ENCODE results near the gene CEP57L1. TPM values are rescaled to one million over a fixed set of nuclear protein-coding genes. Genes with fewer than 3 reads are reported as not detected.

Gene CEP57L1
- total RNA-seq, 1 donor from 2014 or later: 16.7 TPM

- no peak for TF ChIP-seq CTCF (IDR thresholded peaks at IDR 0.05; ENCODE audit: insufficient read depth, low read length, poor library complexity, severe bottlenecking)
- no peak overlapping the region for H3K4me3 ChIP-seq (ENCODE audit: low read depth, low read length)
- no peaks in the 10 kb centered on the region for H3K27me3 ChIP-seq (ENCODE audit: control insufficient read depth, insufficient read depth, low read length)
- no peaks in the 10 kb centered on the region for H3K36me3 ChIP-seq (ENCODE audit: control insufficient read depth, insufficient read depth, low read length)
- DNase-seq (ENCODE audit: low read depth): no peak
Measured at GRCh38 chr6:109051301-109052017, 43.8 kb upstream of the CEP57L1 start.

GRCh38 chr6:109052018-109052651, 43.2 kb upstream of the CEP57L1 start:
- no peak overlapping the region for H3K4me3 ChIP-seq (ENCODE audit: low read depth, low read length)
- H3K36me3 ChIP-seq (ENCODE audit: control insufficient read depth, insufficient read depth, low read length): no peaks in the 10 kb centered on the region
- no peaks in the 10 kb centered on the region for H3K27me3 ChIP-seq (ENCODE audit: control insufficient read depth, insufficient read depth, low read length)
- no peak for DNase-seq (ENCODE audit: low read depth)
- no peak for TF ChIP-seq CTCF (IDR thresholded peaks at IDR 0.05; ENCODE audit: insufficient read depth, low read length, poor library complexity, severe bottlenecking)

GRCh38 chr6:109052852-109053251, 42.5 kb upstream of the CEP57L1 start:
- H3K4me3 ChIP-seq (ENCODE audit: low read depth, low read length): no peak overlapping the region
- no peak for DNase-seq (ENCODE audit: low read depth)
- no peak for TF ChIP-seq CTCF (IDR thresholded peaks at IDR 0.05; ENCODE audit: insufficient read depth, low read length, poor library complexity, severe bottlenecking)

GRCh38 chr6:109053336-109053735, 42.0 kb upstream of the CEP57L1 start:
- no peaks in the 10 kb centered on the region for H3K36me3 ChIP-seq (ENCODE audit: control insufficient read depth, insufficient read depth, low read length)
- TF ChIP-seq CTCF (IDR thresholded peaks at IDR 0.05; ENCODE audit: insufficient read depth, low read length, poor library complexity, severe bottlenecking): no peak
- no peak for DNase-seq (ENCODE audit: low read depth)
- no peak overlapping the region for H3K4me3 ChIP-seq (ENCODE audit: low read depth, low read length)
- no peaks in the 10 kb centered on the region for H3K27me3 ChIP-seq (ENCODE audit: control insufficient read depth, insufficient read depth, low read length)

More at GRCh38 chr6:109052852-109053251, 42.5 kb upstream of the CEP57L1 start:
- Histone ChIP-seq H3K27me3 (ENCODE audit: control insufficient read depth, insufficient read depth, low read length) (no peaks in the 10 kb centered on the region), H3K36me3 (ENCODE audit: control insufficient read depth, insufficient read depth, low read length) (no peaks in the 10 kb centered on the region)

GRCh38 chr6:109055771-109056235, 39.5 kb upstream of the CEP57L1 start:
- Histone ChIP-seq H3K4me3 (ENCODE audit: low read depth, low read length) (no peak overlapping the region), H3K36me3 (ENCODE audit: control insufficient read depth, insufficient read depth, low read length) (no peaks in the 10 kb centered on the region), H3K27me3 (ENCODE audit: control insufficient read depth, insufficient read depth, low read length) (no peaks in the 10 kb centered on the region)
- no peak for DNase-seq (ENCODE audit: low read depth)
- TF ChIP-seq CTCF (IDR thresholded peaks at IDR 0.05; ENCODE audit: insufficient read depth, low read length, poor library complexity, severe bottlenecking): no peak

All from kidney epithelial cell (primary cell).